Measurements from ENCODE around the gene RIN3. TPM values are rescaled to one million over a fixed set of nuclear protein-coding genes. Genes with fewer than 3 reads are reported as not detected.

The RIN3 gene
- total RNA-seq, 1 experiment from 2014 or later: 10.9 TPM

- ChIA-PET POLR2A (no interaction called here), CTCF (no interaction called here)
- no peaks in the 10 kb centered on the region for H3K9me3 ChIP-seq (ENCODE audit: control insufficient read depth, insufficient read depth, low read depth, low read length)
- H3K36me3 ChIP-seq (ENCODE audit: control insufficient read depth, insufficient read depth, low read length): no peaks in the 10 kb centered on the region
- no peak overlapping the region for H3K4me3 ChIP-seq (ENCODE audit: low read depth in 2 of 2, low read length in 2 of 2)
- no TSS peak for BruUV-seq (replicated peaks)
- H3K4me1 ChIP-seq (ENCODE audit: control insufficient read depth, insufficient read depth, low read length): no peaks in the 10 kb centered on the region; the same call in 1 of the 2 replicates
- H3K27ac ChIP-seq (ENCODE audit: low read length): no peak overlapping the region
- DNase-seq (ENCODE audit: low read depth, low spot score): no peak
- intact Hi-C loops (cut with micrococcal nuclease; ENCODE audit: unreplicated experiment) (no loop called here), in situ Hi-C loops (cut with HindIII; ENCODE audit: low pct_unique_long_range_greater_than_20kb, low sequenced_read_pairs) (no loop called here)
- TF ChIP-seq REST (IDR thresholded peaks at IDR 0.05; ENCODE audit: insufficient read depth in 1 of 2, low read depth in 2 of 2, low read length in 1 of 2): no peak
- no peak for TF ChIP-seq TCF7L2 (IDR thresholded peaks at IDR 0.05; ENCODE audit: low read depth, low read length)
- no peak for TF ChIP-seq CTCF (IDR thresholded peaks at IDR 0.05)
- no peak for TF ChIP-seq SIN3A (IDR thresholded peaks at IDR 0.05; ENCODE audit: borderline replicate concordance, insufficient read depth, low read depth, low read length)
- TF ChIP-seq POLR2AphosphoS5 (IDR thresholded peaks at IDR 0.05; ENCODE audit: low read depth, low read length): no peak
- H3K27me3 ChIP-seq (ENCODE audit: control insufficient read depth, insufficient read depth, low read length): no peaks in the 10 kb centered on the region
- no peak for ATAC-seq
These were observed 25.8 kb downstream of the RIN3 start for GRCh38 chr14:92539419-92539818.

GRCh38 chr14:92539875-92540274, 26.3 kb downstream of the RIN3 start:
- Histone ChIP-seq H3K27me3 (ENCODE audit: control insufficient read depth, insufficient read depth, low read length) (no peaks in the 10 kb centered on the region), H3K9me3 (ENCODE audit: control insufficient read depth, insufficient read depth, low read depth, low read length) (no peaks in the 10 kb centered on the region), H3K27ac (ENCODE audit: low read length) (no peak overlapping the region), H3K4me1 (ENCODE audit: control insufficient read depth, insufficient read depth, low read length) (no peaks in the 10 kb centered on the region; the same call in 1 of the 2 replicates), H3K4me3 (ENCODE audit: low read depth in 2 of 2, low read length in 2 of 2) (no peak overlapping the region), H3K36me3 (ENCODE audit: control insufficient read depth, insufficient read depth, low read length) (no peaks in the 10 kb centered on the region)
- no TSS peak for BruUV-seq (replicated peaks)
- POLR2A ChIA-PET: no interaction called here
- ATAC-seq (no peak), DNase-seq (ENCODE audit: low read depth, low spot score) (no peak)
- CTCF ChIA-PET: no interaction called here
- TF ChIP-seq CTCF (IDR thresholded peaks at IDR 0.05): no peak
- TF ChIP-seq TCF7L2 (IDR thresholded peaks at IDR 0.05; ENCODE audit: low read depth, low read length): no peak
- no peak for TF ChIP-seq POLR2AphosphoS5 (IDR thresholded peaks at IDR 0.05; ENCODE audit: low read depth, low read length)
- no peak for TF ChIP-seq REST (IDR thresholded peaks at IDR 0.05; ENCODE audit: insufficient read depth in 1 of 2, low read depth in 2 of 2, low read length in 1 of 2)
- TF ChIP-seq SIN3A (IDR thresholded peaks at IDR 0.05; ENCODE audit: borderline replicate concordance, insufficient read depth, low read depth, low read length): no peak
- intact Hi-C loops (cut with micrococcal nuclease; ENCODE audit: unreplicated experiment): no loop called here
- in situ Hi-C loops (cut with HindIII; ENCODE audit: low pct_unique_long_range_greater_than_20kb, low sequenced_read_pairs): no loop called here

All from Panc1 (cell line).